Mesodermal cell (in vitro differentiated cells): ENCODE results near the gene SDK1.

Source experiments
- H3K27ac ChIP-seq: 2 replicates; pipeline ENCODE4 v1.7.0; 2013; ENCODE audit warnings: mild to moderate bottlenecking, low read depth, low read length, moderate library complexity; ENCODE audit not compliant: severe bottlenecking
- H3K36me3 ChIP-seq: 2 replicates; pipeline ENCODE4 v1.7.1; 2013; ENCODE audit warnings: mild to moderate bottlenecking, low read length, moderate library complexity; ENCODE audit not compliant: control insufficient read depth, insufficient read depth
- H3K4me1 ChIP-seq: one replicate; pipeline ENCODE4 v1.7.1; 2013; ENCODE audit warnings: mild to moderate bottlenecking, low read length; ENCODE audit not compliant: insufficient read depth, control insufficient read depth, poor library complexity, severe bottlenecking
- H3K4me3 ChIP-seq: 2 replicates; pipeline ENCODE4 v1.7.0; 2013; ENCODE audit warnings: low read length, control low read depth, mild to moderate bottlenecking; ENCODE audit not compliant: insufficient read depth, poor library complexity, severe bottlenecking; ENCODE audit errors: extremely low read depth
- H3K9me3 ChIP-seq: 2 replicates; pipeline ENCODE4 v1.7.1; 2013; ENCODE audit warnings: mild to moderate bottlenecking, low read length, moderate library complexity; ENCODE audit not compliant: control insufficient read depth
- WGBS, 2 experiments: methylation state at CpG; one replicate each; pipeline ENCODE4 v1.1.5; 2013; ENCODE audit warnings: missing lambda C conversion rate in 2 of 2; ENCODE audit not compliant: insufficient coverage in 2 of 2; 5-methylcytosine and 5-hydroxymethylcytosine counted together

The SDK1 gene

DNA sequence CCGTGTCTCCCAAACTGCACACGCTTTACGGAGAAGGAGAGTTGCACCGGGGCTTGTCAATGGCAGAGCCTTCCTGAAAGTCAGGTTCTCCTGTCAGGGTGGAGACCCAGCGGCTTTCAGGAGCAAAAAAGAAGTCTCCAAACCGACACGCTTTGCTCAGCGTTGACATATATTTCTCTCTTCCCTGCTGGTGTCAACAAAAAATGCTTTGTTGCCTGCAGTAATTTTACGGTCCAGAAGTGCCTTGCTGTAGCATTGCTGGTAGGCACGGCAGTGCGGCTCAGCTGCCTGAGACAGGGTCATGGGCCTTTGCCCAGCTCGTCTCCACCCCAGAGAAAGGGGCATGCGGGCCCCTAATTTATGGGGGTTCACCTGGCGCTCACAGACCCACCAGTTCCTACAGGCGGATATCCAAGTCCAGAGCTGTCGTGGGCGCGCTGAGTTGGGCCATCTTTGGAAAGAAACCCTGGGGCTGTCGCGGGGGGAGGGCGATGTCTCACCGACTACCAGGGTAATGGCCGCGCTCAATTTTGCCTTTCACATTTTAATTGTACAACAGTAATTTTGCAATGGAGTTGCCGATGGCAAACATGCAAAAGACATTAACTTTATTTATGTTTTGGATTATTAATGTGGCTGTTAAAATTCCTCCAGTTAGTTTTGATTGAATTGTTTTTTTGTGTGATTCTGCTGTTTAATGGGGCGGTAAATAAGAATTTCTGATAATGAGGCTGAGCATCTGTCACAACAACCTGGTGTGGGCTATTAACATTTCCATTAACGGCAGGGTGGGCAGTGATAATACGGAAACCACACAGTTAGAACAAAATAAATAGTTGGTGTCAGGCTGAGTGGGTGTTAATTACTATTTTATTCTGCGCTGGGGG, 902.8 kb downstream of the SDK1 start:
- H3K36me3 ChIP-seq = no peaks in the 10 kb centered on the region
- no peaks in the 10 kb centered on the region for H3K9me3 ChIP-seq
- H3K27ac ChIP-seq = no peak overlapping the region
- no peak overlapping the region for H3K4me3 ChIP-seq
- no peaks in the 10 kb centered on the region for H3K4me1 ChIP-seq
- WGBS, 2 experiments = 84 to 86% methylated on average over 25 of the region's 29 CpGs

DNA sequence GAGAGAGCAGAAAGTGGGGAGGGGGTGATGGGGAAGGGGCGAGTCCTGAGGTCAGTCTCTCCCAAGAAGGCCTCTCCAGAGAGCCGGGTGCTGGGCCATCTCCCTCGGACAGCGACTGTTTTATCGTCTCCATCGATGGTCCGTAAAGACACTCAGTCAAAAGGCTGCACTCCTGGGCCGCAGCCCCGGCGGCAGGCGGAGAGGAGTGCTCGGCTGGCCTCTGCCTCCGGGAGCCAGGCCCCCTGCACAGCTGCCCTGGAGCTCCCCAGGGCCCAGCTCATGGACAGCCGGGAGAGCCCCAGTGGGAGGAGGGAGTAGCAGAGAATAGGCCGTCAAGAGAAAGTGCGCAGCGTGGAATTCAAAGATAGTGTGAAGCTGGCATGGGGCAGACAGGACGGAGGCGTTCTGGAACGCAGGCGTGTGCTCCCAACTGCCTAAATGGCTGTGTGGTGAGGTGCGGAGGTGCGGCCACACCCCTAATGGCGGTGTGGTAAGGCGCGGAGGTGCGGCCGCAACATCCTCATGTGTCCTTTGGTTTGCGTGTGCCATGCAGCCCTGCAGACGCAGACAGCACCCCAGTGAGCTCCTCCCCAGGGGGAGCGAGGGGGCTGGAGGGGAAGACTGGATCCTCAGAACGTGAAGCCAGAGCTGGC, 903.6 kb downstream of the SDK1 start:
- WGBS, 2 experiments = 88 to 94% methylated on average over 26 to 30 of the region's 32 CpGs
- no peaks in the 10 kb centered on the region for H3K36me3 ChIP-seq
- no peak overlapping the region for H3K4me3 ChIP-seq
- H3K4me1 ChIP-seq = no peaks in the 10 kb centered on the region
- H3K27ac ChIP-seq = no peak overlapping the region
- no peaks in the 10 kb centered on the region for H3K9me3 ChIP-seq

DNA sequence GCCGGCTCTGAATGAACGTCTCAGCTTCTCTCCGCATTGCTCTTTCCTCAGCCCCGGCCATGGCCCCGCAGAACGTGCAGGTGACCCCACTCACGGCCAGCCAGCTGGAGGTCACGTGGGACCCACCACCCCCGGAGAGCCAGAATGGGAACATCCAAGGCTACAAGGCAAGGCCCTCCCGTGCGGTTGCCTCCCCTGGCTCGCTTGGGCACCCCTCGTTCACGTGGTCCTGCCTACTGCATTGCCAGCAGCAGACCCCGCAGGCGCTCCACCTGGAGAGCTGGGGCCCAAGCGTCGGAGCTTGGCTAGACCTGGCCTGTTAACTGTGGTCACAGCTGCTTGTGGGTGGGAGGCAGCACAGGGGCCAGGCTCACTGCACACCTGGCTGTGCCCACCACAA, 904.8 kb downstream of the SDK1 start:
- WGBS, 2 experiments = 91 to 96% methylated on average over 17 to 18 of the region's 18 CpGs
- Histone ChIP-seq H3K4me1 (no peaks in the 10 kb centered on the region), H3K9me3 (no peaks in the 10 kb centered on the region), H3K36me3 (no peaks in the 10 kb centered on the region), H3K27ac (no peak overlapping the region), H3K4me3 (no peak overlapping the region)

DNA sequence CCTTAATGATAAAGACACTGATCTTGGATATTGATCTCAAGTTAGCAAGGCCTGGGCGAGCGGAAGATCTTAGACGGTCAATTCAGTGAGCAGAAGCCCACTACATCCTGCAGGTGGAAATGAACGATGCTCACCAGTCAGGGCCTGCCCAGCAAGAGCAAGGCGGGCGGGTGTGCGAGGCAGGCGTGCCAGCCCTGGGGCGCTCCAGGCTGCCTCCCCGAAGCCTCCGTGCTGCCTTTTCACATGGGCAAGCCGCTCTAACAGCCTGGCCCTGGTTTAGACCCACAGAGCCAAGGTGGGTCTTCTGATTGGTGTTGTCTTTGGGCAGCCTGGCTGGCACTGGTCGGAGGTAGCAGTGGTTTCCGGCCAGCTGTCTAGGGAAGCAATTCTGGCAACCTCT, 906.0 kb downstream of the SDK1 start:
- H3K36me3 ChIP-seq = no peaks in the 10 kb centered on the region
- H3K4me1 ChIP-seq = no peaks in the 10 kb centered on the region
- WGBS, 2 experiments = 90 to 96% methylated on average over 11 to 12 of the region's 14 CpGs
- no peaks in the 10 kb centered on the region for H3K9me3 ChIP-seq
- no peak overlapping the region for H3K4me3 ChIP-seq
- H3K27ac ChIP-seq = no peak overlapping the region

DNA sequence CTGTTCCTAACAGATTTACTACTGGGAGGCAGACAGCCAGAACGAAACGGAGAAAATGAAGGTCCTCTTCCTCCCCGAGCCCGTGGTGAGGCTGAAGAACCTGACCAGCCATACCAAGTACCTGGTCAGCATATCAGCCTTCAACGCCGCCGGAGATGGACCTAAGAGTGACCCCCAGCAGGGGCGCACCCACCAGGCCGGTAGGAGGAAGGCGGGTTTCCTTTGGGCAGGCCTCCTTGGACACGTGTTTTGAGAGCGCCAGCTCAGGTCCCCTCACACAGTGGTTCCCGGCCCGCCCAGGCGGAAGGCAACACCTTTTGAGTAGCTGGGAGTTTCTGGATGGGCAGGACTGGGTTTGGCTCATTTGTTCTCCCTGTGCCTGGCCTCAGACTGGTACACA, 907.0 kb downstream of the SDK1 start:
- no peaks in the 10 kb centered on the region for H3K36me3 ChIP-seq
- H3K9me3 ChIP-seq = no peaks in the 10 kb centered on the region
- H3K4me1 ChIP-seq = no peaks in the 10 kb centered on the region
- H3K4me3 ChIP-seq = no peak overlapping the region
- no peak overlapping the region for H3K27ac ChIP-seq
- 93 to 95% methylated on average over 15 of the region's 15 CpGs for WGBS, 2 experiments

DNA sequence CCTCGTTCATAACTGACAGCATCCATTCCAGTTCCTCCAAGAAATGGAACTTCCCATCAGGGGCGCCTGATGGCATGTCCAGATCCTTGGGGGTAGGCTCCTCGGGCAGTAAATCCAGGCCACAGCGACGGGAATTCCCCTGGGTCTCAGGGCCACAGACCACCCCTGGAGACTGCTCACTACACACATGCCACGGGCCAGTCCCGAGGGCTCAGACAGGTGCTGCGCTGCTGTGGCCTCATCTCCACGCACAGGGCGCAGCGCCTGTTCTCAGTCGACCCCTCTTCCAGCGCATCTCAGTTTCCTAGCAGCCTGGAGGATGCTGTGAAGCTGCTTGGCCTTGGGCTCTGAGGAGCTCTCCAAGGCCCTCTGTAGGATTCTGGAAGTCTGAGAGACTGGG, 907.5 kb downstream of the SDK1 start:
- no peaks in the 10 kb centered on the region for H3K9me3 ChIP-seq
- 90 to 92% methylated on average over 12 of the region's 13 CpGs for WGBS, 2 experiments
- no peaks in the 10 kb centered on the region for H3K4me1 ChIP-seq
- no peak overlapping the region for H3K4me3 ChIP-seq
- no peak overlapping the region for H3K27ac ChIP-seq
- no peaks in the 10 kb centered on the region for H3K36me3 ChIP-seq

DNA sequence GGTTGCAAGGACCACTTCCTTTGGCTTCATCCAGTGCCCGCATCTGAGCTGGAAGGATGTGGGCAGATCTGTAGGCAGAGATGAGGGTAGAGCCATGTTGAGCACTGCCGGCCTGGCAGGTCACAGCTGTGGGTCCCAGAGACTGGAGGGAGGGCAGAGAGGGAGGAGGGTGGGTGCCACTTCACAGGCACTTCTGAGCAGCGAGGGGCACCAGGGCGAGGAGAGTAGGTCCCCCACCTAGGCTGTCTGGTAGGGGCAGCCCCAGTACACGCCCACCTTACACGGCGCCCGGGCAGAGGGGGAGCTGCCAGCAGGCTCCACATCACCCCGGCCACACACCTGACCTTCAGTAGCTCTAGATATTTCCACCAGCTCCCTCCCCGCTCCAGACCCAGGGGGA, 908.1 kb downstream of the SDK1 start:
- Histone ChIP-seq H3K4me3 (no peak overlapping the region), H3K4me1 (no peaks in the 10 kb centered on the region), H3K27ac (no peak overlapping the region), H3K9me3 (no peaks in the 10 kb centered on the region), H3K36me3 (no peaks in the 10 kb centered on the region)
- 86 to 96% methylated on average over 5 to 6 of the region's 10 CpGs for WGBS, 2 experiments

DNA sequence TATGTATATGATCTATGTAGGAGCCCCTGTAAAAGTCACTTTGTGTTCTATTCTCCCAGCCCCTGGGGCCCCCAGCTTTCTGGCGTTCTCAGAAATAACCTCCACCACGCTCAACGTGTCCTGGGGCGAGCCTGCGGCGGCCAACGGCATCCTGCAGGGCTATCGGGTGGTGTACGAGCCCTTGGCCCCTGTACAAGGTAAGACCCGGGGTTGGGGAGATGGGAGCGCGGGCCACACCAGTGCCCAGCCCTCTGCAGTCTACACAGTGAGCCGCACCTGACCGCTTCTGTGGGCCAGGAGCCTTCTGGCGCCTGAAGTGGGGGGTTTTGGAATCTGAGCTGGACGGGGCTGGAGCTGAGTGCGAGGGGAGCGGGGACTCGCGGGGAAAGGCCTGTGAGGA, 908.9 kb downstream of the SDK1 start:
- H3K9me3 ChIP-seq = no peaks in the 10 kb centered on the region
- no peaks in the 10 kb centered on the region for H3K4me1 ChIP-seq
- no peak overlapping the region for H3K4me3 ChIP-seq
- WGBS, 2 experiments = 88 to 90% methylated on average over 20 of the region's 20 CpGs
- no peaks in the 10 kb centered on the region for H3K36me3 ChIP-seq
- H3K27ac ChIP-seq = no peak overlapping the region

DNA sequence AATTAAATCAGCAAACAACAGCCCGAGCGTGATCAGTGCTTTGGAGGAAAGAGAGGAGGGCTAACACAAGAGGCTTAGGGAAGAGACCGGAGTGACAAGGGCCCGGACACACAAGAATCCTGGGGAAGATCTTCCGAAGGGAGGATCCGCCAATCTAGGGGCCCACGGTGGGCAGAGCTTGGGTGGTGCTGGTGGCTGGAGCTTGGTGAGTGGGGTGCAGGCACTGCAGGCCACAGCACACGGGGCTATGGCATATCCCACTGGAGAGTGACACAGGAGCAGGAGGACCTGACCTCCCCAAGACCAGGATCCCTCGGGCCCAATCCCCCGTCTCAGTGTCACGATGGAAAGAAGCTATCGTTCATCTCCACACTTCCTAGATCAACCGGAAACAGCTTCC, 909.8 kb downstream of the SDK1 start:
- H3K9me3 ChIP-seq = no peaks in the 10 kb centered on the region
- no peak overlapping the region for H3K4me3 ChIP-seq
- no peak overlapping the region for H3K27ac ChIP-seq
- H3K36me3 ChIP-seq = no peaks in the 10 kb centered on the region
- H3K4me1 ChIP-seq = no peaks in the 10 kb centered on the region
- WGBS, 2 experiments = 88 to 98% methylated on average over 12 to 13 of the region's 13 CpGs

DNA sequence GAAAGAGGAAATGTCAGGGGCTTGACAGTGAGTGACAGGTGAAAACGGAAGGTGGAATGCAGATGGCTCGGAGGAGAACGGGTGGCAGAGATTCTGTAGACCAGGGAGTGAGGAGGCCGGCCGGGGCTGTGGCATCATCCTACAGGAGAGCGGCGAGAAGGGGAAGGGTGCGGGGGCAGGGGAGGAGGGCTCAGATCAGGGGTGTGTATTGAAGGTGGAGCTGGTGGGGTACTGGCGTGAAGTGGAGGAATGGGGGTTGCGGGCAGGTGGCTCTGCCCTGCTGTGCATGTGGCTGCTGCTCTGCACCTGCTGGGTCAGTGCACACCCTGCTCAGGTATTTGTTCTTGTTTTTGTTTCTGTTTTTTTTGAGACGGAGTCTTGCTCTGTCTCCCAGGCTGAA, 910.2 kb downstream of the SDK1 start:
- Histone ChIP-seq H3K9me3 (no peaks in the 10 kb centered on the region), H3K27ac (no peak overlapping the region), H3K36me3 (no peaks in the 10 kb centered on the region), H3K4me1 (no peaks in the 10 kb centered on the region), H3K4me3 (no peak overlapping the region)
- 90 to 92% methylated on average over 9 to 10 of the region's 11 CpGs for WGBS, 2 experiments

DNA sequence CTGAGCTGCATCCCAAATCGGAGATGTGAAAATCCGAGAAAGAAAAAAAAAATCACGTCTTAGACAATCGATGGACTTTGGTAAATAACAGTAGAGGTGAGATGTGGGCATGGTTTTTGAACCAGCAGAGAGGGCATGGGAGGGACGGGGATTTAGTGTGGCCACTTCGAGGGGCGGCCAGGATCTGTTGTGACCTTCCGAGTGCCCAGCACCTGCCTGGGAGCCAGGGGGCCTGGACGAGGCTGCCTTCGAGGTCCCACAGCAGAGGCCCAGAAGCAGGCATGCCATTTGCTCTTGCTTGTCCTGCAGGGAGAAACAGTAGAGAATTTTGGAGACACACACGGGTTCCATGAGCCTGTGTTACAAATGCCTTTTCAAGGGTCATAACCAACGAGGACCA, 911.3 kb downstream of the SDK1 start:
- no peak overlapping the region for H3K27ac ChIP-seq
- WGBS, 2 experiments = 87 to 91% methylated on average over 11 of the region's 12 CpGs
- no peak overlapping the region for H3K4me3 ChIP-seq
- H3K4me1 ChIP-seq = no peaks in the 10 kb centered on the region
- no peaks in the 10 kb centered on the region for H3K36me3 ChIP-seq
- H3K9me3 ChIP-seq = no peaks in the 10 kb centered on the region
